HEK293 (cell line): ENCODE measurements around the gene EPB41L5.

Experiments
- CTCF ChIA-PET: fragments of 350-600 bp; formaldehyde crosslinking; extraction: SDS; loops from one replicate; lab custom pipeline; 2021; ENCODE audit warnings: antibody characterized with exemption; lab: Yijun Ruan, JAX
- POLR2A ChIA-PET: fragments of 300-600 bp; formaldehyde crosslinking; extraction: SDS; loops from one replicate; lab custom pipeline; 2020; ENCODE audit warnings: antibody characterized with exemption, inconsistent platforms; lab: Yijun Ruan, JAX
- H3K27ac ChIP-seq: fragments of 200-500 bp; sonication (Bioruptor generic); 2 replicates; pipeline ENCODE4 v1.5.1; 2014; ENCODE audit warnings: low read depth, low read length, control low read depth, inconsistent platforms; ENCODE audit errors: extremely low read depth
- H3K36me3 ChIP-seq, 2 experiments: fragments of 200-500 bp in 1 of 2; sonication (Bioruptor generic) in 1 of 2; 1 replicate in 1 of 2; 2 replicates in 1 of 2; pipeline ENCODE4 v1.5.1; 2014 to 2017; ENCODE audit warnings: inconsistent platforms in 2 of 2, low read length in 2 of 2; ENCODE audit not compliant: control insufficient read depth in 2 of 2, insufficient read depth in 1 of 2
- H3K4me1 ChIP-seq: fragments of 200-500 bp; sonication (Bioruptor generic); 2 replicates; pipeline ENCODE4 v1.5.1; 2014; ENCODE audit warnings: mild to moderate bottlenecking, low read length, inconsistent platforms; ENCODE audit not compliant: control insufficient read depth, insufficient read depth
- H3K4me3 ChIP-seq: 2 replicates; pipeline ENCODE4 v1.5.1; 2011; ENCODE audit warnings: low read depth, mild to moderate bottlenecking, control low read depth, low read length, moderate library complexity
- H3K9me3 ChIP-seq: fragments of 200-500 bp; sonication (Bioruptor generic); 2 replicates; pipeline ENCODE4 v1.5.1; 2014; ENCODE audit warnings: low read depth, low read length, inconsistent platforms; ENCODE audit not compliant: control insufficient read depth, insufficient read depth
- AEBP2 ChIP-seq: fragments of 450-650 bp; formaldehyde crosslinking; IDR thresholded peaks from 2 replicates; pipeline ENCODE4 v1.5.1; 2016; ENCODE audit warnings: missing biosample characterization, missing genetic modification characterization, borderline replicate concordance
- PRDM1 ChIP-seq: fragments of 450-650 bp; formaldehyde crosslinking; IDR thresholded peaks from 2 replicates; pipeline ENCODE4; 2016; ENCODE audit warnings: missing biosample characterization, missing genetic modification characterization
- RBAK ChIP-seq: fragments of 450-650 bp; formaldehyde crosslinking; IDR thresholded peaks from 2 replicates; pipeline ENCODE4 v1.5.1; 2016; ENCODE audit warnings: missing biosample characterization, missing genetic modification characterization
- SCRT2 ChIP-seq: fragments of 450-650 bp; formaldehyde crosslinking; IDR thresholded peaks from 2 replicates; pipeline ENCODE4 v1.5.1; 2016; ENCODE audit warnings: missing biosample characterization, missing genetic modification characterization
- ZFP69B ChIP-seq: fragments of 450-650 bp; formaldehyde crosslinking; IDR thresholded peaks from 2 replicates; pipeline ENCODE4 v1.5.1; 2016; ENCODE audit warnings: missing biosample characterization, missing genetic modification characterization
- ZNF398 ChIP-seq: fragments of 450-650 bp; formaldehyde crosslinking; IDR thresholded peaks from 2 replicates; pipeline ENCODE4 v1.5.1; 2017; ENCODE audit warnings: missing biosample characterization, missing genetic modification characterization
- ZNF561 ChIP-seq: fragments of 450-650 bp; IDR thresholded peaks from 2 replicates; pipeline ENCODE4 v1.5.1; 2018; ENCODE audit warnings: missing biosample characterization, missing genetic modification characterization, borderline replicate concordance
- ZNF654 ChIP-seq: fragments of 450-650 bp; formaldehyde crosslinking; IDR thresholded peaks from 2 replicates; pipeline ENCODE4 v1.5.1; 2016; ENCODE audit warnings: low read depth, missing biosample characterization, missing genetic modification characterization
- ZNF658 ChIP-seq: fragments of 450-650 bp; formaldehyde crosslinking; IDR thresholded peaks from 2 replicates; pipeline ENCODE4; 2016; ENCODE audit warnings: missing biosample characterization, missing genetic modification characterization
- ZXDB ChIP-seq: fragments of 450-650 bp; formaldehyde crosslinking; IDR thresholded peaks from 2 replicates; pipeline ENCODE4 v1.5.1; 2016; ENCODE audit warnings: missing biosample characterization, missing genetic modification characterization
- TF ChIP-seq, protein P1 (sequence below): fragments of 450-650 bp; formaldehyde crosslinking; IDR thresholded peaks from 2 replicates; pipeline ENCODE4 v1.5.1; 2016; ENCODE audit warnings: missing biosample characterization, missing genetic modification characterization
- TF ChIP-seq, protein P2 (sequence below): fragments of 450-650 bp; formaldehyde crosslinking; IDR thresholded peaks from 2 replicates; pipeline ENCODE4 v1.5.1; 2016; ENCODE audit warnings: missing biosample characterization, missing genetic modification characterization
- TF ChIP-seq, protein P3 (sequence below): fragments of 450-650 bp; formaldehyde crosslinking; IDR thresholded peaks from 2 replicates; pipeline ENCODE4 v1.5.1; 2016; ENCODE audit warnings: missing biosample characterization, missing genetic modification characterization
- TF ChIP-seq, protein P4 (sequence below): fragments of 450-650 bp; formaldehyde crosslinking; IDR thresholded peaks from 2 replicates; pipeline ENCODE4 v1.5.1; 2016; ENCODE audit warnings: missing biosample characterization, missing genetic modification characterization
- TF ChIP-seq, protein P5 (sequence below): fragments of 450-650 bp; formaldehyde crosslinking; IDR thresholded peaks from 2 replicates; pipeline ENCODE4 v1.5.1; 2016; ENCODE audit warnings: missing biosample characterization, missing genetic modification characterization

The EPB41L5 gene

GRCh38 chr2:120174963-120175581 lies 162.2 kb downstream of the EPB41L5 start (continued):
- TF ChIP-seq, protein P1, sequence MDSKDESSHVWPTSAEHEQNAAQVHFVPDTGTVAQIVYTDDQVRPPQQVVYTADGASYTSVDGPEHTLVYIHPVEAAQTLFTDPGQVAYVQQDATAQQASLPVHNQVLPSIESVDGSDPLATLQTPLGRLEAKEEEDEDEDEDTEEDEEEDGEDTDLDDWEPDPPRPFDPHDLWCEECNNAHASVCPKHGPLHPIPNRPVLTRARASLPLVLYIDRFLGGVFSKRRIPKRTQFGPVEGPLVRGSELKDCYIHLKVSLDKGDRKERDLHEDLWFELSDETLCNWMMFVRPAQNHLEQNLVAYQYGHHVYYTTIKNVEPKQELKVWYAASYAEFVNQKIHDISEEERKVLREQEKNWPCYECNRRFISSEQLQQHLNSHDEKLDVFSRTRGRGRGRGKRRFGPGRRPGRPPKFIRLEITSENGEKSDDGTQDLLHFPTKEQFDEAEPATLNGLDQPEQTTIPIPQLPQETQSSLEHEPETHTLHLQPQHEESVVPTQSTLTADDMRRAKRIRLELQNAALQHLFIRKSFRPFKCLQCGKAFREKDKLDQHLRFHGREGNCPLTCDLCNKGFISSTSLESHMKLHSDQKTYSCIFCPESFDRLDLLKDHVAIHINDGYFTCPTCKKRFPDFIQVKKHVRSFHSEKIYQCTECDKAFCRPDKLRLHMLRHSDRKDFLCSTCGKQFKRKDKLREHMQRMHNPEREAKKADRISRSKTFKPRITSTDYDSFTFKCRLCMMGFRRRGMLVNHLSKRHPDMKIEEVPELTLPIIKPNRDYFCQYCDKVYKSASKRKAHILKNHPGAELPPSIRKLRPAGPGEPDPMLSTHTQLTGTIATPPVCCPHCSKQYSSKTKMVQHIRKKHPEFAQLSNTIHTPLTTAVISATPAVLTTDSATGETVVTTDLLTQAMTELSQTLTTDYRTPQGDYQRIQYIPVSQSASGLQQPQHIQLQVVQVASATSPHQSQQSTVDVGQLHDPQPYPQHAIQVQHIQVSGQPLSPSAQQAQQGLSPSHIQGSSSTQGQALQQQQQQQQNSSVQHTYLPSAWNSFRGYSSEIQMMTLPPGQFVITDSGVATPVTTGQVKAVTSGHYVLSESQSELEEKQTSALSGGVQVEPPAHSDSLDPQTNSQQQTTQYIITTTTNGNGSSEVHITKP (tag by site-specific recombination), result no peak
- TF ChIP-seq ZNF398 (tag by site-specific recombination), result no peak
- TF ChIP-seq, protein P2, sequence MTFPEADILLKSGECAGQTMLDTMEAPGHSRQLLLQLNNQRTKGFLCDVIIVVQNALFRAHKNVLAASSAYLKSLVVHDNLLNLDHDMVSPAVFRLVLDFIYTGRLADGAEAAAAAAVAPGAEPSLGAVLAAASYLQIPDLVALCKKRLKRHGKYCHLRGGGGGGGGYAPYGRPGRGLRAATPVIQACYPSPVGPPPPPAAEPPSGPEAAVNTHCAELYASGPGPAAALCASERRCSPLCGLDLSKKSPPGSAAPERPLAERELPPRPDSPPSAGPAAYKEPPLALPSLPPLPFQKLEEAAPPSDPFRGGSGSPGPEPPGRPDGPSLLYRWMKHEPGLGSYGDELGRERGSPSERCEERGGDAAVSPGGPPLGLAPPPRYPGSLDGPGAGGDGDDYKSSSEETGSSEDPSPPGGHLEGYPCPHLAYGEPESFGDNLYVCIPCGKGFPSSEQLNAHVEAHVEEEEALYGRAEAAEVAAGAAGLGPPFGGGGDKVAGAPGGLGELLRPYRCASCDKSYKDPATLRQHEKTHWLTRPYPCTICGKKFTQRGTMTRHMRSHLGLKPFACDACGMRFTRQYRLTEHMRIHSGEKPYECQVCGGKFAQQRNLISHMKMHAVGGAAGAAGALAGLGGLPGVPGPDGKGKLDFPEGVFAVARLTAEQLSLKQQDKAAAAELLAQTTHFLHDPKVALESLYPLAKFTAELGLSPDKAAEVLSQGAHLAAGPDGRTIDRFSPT (tag by site-specific recombination), result no peak
- TF ChIP-seq, protein P3, sequence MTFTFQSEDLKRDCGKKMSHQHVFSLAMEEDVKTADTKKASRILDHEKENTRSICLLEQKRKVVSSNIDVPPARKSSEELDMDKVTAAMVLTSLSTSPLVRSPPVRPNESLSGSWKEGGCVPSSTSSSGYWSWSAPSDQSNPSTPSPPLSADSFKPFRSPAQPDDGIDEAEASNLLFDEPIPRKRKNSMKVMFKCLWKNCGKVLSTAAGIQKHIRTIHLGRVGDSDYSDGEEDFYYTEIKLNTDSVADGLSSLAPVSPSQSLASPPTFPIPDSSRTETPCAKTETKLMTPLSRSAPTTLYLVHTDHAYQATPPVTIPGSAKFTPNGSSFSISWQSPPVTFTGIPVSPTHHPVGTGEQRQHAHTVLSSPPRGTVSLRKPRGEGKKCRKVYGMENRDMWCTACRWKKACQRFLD, result no peak
- peak; percentile 68 for TF ChIP-seq PRDM1 (tag by site-specific recombination)
- peak; percentile 71 for TF ChIP-seq ZNF654
- TF ChIP-seq RBAK (tag by site-specific recombination), result no peak
- no peak for TF ChIP-seq ZXDB (tag by site-specific recombination)

- no peak for TF ChIP-seq AEBP2 (tag by site-specific recombination)
- no peak for TF ChIP-seq ZNF658
- no peak for TF ChIP-seq ZFP69B
- TF ChIP-seq ZNF561 (tag by site-specific recombination), result no peak
- TF ChIP-seq, protein P4, sequence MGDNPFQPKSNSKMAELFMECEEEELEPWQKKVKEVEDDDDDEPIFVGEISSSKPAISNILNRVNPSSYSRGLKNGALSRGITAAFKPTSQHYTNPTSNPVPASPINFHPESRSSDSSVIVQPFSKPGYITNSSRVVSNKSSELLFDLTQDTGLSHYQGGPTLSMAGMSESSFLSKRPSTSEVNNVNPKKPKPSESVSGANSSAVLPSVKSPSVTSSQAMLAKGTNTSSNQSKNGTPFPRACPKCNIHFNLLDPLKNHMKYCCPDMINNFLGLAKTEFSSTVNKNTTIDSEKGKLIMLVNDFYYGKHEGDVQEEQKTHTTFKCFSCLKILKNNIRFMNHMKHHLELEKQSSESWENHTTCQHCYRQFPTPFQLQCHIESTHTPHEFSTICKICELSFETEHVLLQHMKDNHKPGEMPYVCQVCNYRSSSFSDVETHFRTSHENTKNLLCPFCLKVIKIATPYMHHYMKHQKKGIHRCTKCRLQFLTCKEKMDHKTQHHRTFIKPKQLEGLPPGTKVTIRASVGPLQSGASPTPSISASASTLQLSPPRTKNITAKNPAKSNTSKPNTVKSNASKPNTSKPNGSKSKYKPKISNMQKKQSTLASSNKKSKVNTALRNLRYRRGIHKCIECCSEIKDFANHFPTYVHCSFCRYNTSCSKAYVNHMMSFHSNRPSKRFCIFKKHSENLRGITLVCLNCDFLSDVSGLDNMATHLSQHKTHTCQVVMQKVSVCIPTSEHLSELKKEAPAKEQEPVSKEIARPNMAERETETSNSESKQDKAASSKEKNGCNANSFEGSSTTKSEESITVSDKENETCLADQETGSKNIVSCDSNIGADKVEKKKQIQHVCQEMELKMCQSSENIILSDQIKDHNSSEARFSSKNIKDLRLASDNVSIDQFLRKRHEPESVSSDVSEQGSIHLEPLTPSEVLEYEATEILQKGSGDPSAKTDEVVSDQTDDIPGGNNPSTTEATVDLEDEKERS (tag by site-specific recombination), result no peak
- TF ChIP-seq, protein P5, sequence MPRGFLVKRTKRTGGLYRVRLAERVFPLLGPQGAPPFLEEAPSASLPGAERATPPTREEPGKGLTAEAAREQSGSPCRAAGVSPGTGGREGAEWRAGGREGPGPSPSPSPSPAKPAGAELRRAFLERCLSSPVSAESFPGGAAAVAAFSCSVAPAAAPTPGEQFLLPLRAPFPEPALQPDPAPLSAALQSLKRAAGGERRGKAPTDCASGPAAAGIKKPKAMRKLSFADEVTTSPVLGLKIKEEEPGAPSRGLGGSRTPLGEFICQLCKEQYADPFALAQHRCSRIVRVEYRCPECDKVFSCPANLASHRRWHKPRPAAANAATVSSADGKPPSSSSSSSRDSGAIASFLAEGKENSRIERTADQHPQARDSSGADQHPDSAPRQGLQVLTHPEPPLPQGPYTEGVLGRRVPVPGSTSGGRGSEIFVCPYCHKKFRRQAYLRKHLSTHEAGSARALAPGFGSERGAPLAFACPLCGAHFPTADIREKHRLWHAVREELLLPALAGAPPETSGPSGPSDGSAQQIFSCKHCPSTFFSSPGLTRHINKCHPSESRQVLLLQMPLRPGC (tag by site-specific recombination), result no peak
- no peak for TF ChIP-seq SCRT2 (tag by site-specific recombination)
- H3K27ac ChIP-seq, result no peak overlapping the region
- H3K9me3 ChIP-seq, result no peaks in the 10 kb centered on the region
- H3K36me3 ChIP-seq, result peaks cover 0 to 17% of the 10 kb centered on the region in 2 experiments; a peak in 1 of 3 replicates
- ChIA-PET POLR2A (no interaction called here), CTCF (interaction anchor here (0.6 to 4.1 kb wide), 17 partner anchors 9 to 800 kb away, joined by 3 to 29 read pairs (median 5); no protein-coding TSS in a partner anchor)
- no peaks in the 10 kb centered on the region for H3K4me1 ChIP-seq
- no peak overlapping the region for H3K4me3 ChIP-seq
Measured at GRCh38 chr2:120176526-120176925, 163.6 kb downstream of the EPB41L5 start.
